ENCODE data around the gene MYEOV.

The MYEOV gene

GRCh38 chr11:69293819-69294505 lies at the start of gene MYEOV:
Gene MYEOV (plus strand): TSS chr11:69294155. CDS start chr11:69295355, 1,200 bp downstream.
- Histone ChIP-seq H3K36me3 (ENCODE audit: insufficient read depth, low read length) (no peaks in the 10 kb centered on the region), H3K4me3 (ENCODE audit: low read length) (no peak within 1 kb of the TSS), H3K9me3 (ENCODE audit: low read length) (no peaks in the 10 kb centered on the region), H3K27me3 (ENCODE audit: insufficient read depth, low read length) (no peaks in the 10 kb centered on the region), H3K4me1 (ENCODE audit: insufficient read depth, low read length) (peaks cover 15% of the 10 kb centered on the region), H2AFZ (ENCODE audit: low read depth, low read length) (no peak within 1 kb of the TSS)

- Histone ChIP-seq H3K4me1 (ENCODE audit: insufficient read depth, low read length) (no peaks in the 10 kb centered on the region), H3K4me3 (ENCODE audit: low read length) (no peak overlapping the region), H3K27me3 (ENCODE audit: insufficient read depth, low read length) (no peaks in the 10 kb centered on the region), H3K9me3 (ENCODE audit: low read length) (no peaks in the 10 kb centered on the region), H3K36me3 (ENCODE audit: insufficient read depth, low read length) (no peaks in the 10 kb centered on the region), H2AFZ (ENCODE audit: low read depth, low read length) (no peak overlapping the region)
Measured at GRCh38 chr11:69244266-69244665, 49.7 kb upstream of the MYEOV start.

- H3K36me3 ChIP-seq (ENCODE audit: insufficient read depth, low read length), result no peaks in the 10 kb centered on the region
- no peaks in the 10 kb centered on the region for H3K4me1 ChIP-seq (ENCODE audit: insufficient read depth, low read length)
- H3K4me3 ChIP-seq (ENCODE audit: low read length), result no peak overlapping the region
- no peaks in the 10 kb centered on the region for H3K9me3 ChIP-seq (ENCODE audit: low read length)
- no peak overlapping the region for H2AFZ ChIP-seq (ENCODE audit: low read depth, low read length)
- H3K27me3 ChIP-seq (ENCODE audit: insufficient read depth, low read length), result no peaks in the 10 kb centered on the region
Measured at GRCh38 chr11:69245041-69245440, 48.9 kb upstream of the MYEOV start.

DNA sequence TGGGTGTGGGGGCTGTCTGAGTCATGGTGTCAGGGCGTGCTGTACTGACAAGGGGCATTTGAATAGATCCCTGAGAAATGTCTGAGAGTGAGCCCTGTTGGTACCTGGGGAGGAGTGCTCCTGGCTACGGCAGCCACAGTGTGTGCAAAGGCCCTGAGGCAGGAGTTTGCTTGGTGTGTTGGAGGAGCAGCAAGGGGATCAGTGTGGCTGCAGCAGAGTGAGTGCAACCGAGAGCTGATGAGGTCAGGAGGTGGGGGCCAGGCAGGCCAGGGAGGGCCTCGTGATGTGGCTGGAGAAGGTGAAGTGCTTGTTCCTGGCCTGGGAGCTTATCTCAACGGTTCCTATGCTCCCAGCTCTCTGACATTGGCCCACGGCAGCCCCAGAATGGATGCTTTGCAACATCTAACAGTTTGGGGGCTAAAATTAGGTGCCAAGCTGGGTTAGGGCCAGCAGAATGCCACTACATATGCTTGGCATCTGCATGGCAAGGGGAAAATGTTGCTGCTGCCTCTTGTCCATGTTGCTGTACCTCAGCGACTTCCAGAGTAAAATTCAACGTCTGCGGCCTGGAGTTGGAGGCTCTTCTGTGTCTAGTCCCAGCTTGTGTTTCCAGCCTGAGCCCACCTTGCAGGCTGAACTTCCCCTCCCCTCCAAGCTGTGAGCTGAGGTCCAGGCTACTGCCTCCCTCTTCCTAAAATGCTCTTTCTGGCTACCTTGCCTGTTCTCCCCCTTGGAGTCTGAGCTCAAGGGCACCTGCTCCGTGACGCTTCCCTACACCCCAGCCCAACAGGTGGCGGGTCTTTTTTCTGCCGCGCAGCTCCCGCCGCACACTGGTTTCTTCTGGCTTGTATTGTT lies 48.2 kb upstream of the MYEOV start:
- no peak overlapping the region for H3K4me3 ChIP-seq (ENCODE audit: low read length)
- H2AFZ ChIP-seq (ENCODE audit: low read depth, low read length), result no peak overlapping the region
- H3K9me3 ChIP-seq (ENCODE audit: low read length), result no peaks in the 10 kb centered on the region
- no peaks in the 10 kb centered on the region for H3K36me3 ChIP-seq (ENCODE audit: insufficient read depth, low read length)
- no peaks in the 10 kb centered on the region for H3K4me1 ChIP-seq (ENCODE audit: insufficient read depth, low read length)
- H3K27me3 ChIP-seq (ENCODE audit: insufficient read depth, low read length), result peaks cover 5% of the 10 kb centered on the region

- no peaks in the 10 kb centered on the region for H3K36me3 ChIP-seq (ENCODE audit: insufficient read depth, low read length)
- no peak overlapping the region for H3K4me3 ChIP-seq (ENCODE audit: low read length)
- no peak overlapping the region for H2AFZ ChIP-seq (ENCODE audit: low read depth, low read length)
- H3K27me3 ChIP-seq (ENCODE audit: insufficient read depth, low read length), result peaks cover 5% of the 10 kb centered on the region
- H3K4me1 ChIP-seq (ENCODE audit: insufficient read depth, low read length), result no peaks in the 10 kb centered on the region
- peaks cover 2% of the 10 kb centered on the region for H3K9me3 ChIP-seq (ENCODE audit: low read length)
Measured at GRCh38 chr11:69249311-69250185, 44.4 kb upstream of the MYEOV start.

GRCh38 chr11:69250186-69251056 lies 43.5 kb upstream of the MYEOV start:
- Histone ChIP-seq H2AFZ (ENCODE audit: low read depth, low read length) (no peak overlapping the region), H3K27me3 (ENCODE audit: insufficient read depth, low read length) (peaks cover 5% of the 10 kb centered on the region), H3K4me3 (ENCODE audit: low read length) (no peak overlapping the region), H3K9me3 (ENCODE audit: low read length) (peaks cover 2% of the 10 kb centered on the region), H3K4me1 (ENCODE audit: insufficient read depth, low read length) (no peaks in the 10 kb centered on the region), H3K36me3 (ENCODE audit: insufficient read depth, low read length) (no peaks in the 10 kb centered on the region)

- Histone ChIP-seq H3K27me3 (ENCODE audit: insufficient read depth, low read length) (peaks cover 5% of the 10 kb centered on the region), H3K9me3 (ENCODE audit: low read length) (peaks cover 2% of the 10 kb centered on the region), H3K4me1 (ENCODE audit: insufficient read depth, low read length) (no peaks in the 10 kb centered on the region), H2AFZ (ENCODE audit: low read depth, low read length) (no peak overlapping the region), H3K36me3 (ENCODE audit: insufficient read depth, low read length) (no peaks in the 10 kb centered on the region), H3K4me3 (ENCODE audit: low read length) (no peak overlapping the region)
Measured at GRCh38 chr11:69251057-69251393, 42.9 kb upstream of the MYEOV start.

DNA sequence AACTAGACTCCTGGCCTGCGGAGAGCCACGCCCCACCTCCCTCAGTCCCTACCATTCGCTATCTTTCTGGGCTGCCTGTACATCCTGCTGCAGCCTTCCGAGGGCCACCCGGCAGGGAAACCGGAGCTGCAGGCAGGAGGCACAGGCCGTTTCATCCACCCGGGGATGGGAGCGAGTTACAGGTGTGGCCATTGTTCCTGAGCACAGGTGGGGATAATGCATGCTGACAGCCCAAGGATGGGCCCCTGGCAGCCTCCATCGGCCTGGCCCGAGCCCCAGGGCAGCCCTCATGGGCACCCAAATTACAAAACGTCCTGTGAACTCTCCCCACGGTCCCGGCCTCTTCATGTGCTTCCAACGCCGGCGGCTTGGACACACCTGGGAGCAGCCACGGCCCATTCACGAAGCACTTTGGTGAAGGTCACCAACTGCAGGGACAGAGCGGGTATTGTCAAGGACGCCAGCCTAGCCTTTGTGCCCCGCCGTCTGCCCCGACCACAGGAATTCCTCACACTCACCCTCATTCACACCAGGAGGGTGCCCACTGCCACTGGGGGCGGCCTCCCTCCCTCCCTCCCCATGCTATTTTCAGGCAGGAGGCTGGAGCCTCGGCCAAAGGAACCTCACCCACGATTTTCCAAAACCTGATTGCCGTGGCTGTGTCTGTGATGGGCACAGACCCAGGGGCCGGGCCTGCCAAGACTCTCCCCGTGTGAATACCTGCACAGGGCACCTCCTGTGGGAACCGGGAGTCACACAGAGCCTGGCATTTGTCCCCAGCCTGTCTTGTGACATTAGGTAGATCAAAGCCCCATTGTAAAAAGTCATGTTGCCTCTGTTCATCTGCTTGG lies 42.1 kb upstream of the MYEOV start:
- Histone ChIP-seq H3K4me1 (ENCODE audit: insufficient read depth, low read length) (no peaks in the 10 kb centered on the region), H3K27me3 (ENCODE audit: insufficient read depth, low read length) (peaks cover 5% of the 10 kb centered on the region), H3K36me3 (ENCODE audit: insufficient read depth, low read length) (no peaks in the 10 kb centered on the region), H3K4me3 (ENCODE audit: low read length) (no peak overlapping the region), H2AFZ (ENCODE audit: low read depth, low read length) (no peak overlapping the region), H3K9me3 (ENCODE audit: low read length) (peaks cover 2% of the 10 kb centered on the region)

GRCh38 chr11:69252490-69252837 lies 41.5 kb upstream of the MYEOV start:
- Histone ChIP-seq H2AFZ (ENCODE audit: low read depth, low read length) (no peak overlapping the region), H3K4me1 (ENCODE audit: insufficient read depth, low read length) (no peaks in the 10 kb centered on the region), H3K4me3 (ENCODE audit: low read length) (no peak overlapping the region), H3K27me3 (ENCODE audit: insufficient read depth, low read length) (peaks cover 5% of the 10 kb centered on the region), H3K36me3 (ENCODE audit: insufficient read depth, low read length) (no peaks in the 10 kb centered on the region), H3K9me3 (ENCODE audit: low read length) (peaks cover 2% of the 10 kb centered on the region)

GRCh38 chr11:69253028-69253427 lies 40.9 kb upstream of the MYEOV start:
- H3K4me1 ChIP-seq (ENCODE audit: insufficient read depth, low read length), result no peaks in the 10 kb centered on the region
- no peak overlapping the region for H3K4me3 ChIP-seq (ENCODE audit: low read length)
- H2AFZ ChIP-seq (ENCODE audit: low read depth, low read length), result no peak overlapping the region
- H3K36me3 ChIP-seq (ENCODE audit: insufficient read depth, low read length), result no peaks in the 10 kb centered on the region
- H3K9me3 ChIP-seq (ENCODE audit: low read length), result peaks cover 2% of the 10 kb centered on the region
- H3K27me3 ChIP-seq (ENCODE audit: insufficient read depth, low read length), result peaks cover 5% of the 10 kb centered on the region

- Histone ChIP-seq H2AFZ (ENCODE audit: low read depth, low read length) (no peak overlapping the region), H3K9me3 (ENCODE audit: low read length) (peaks cover 2% of the 10 kb centered on the region), H3K4me3 (ENCODE audit: low read length) (no peak overlapping the region), H3K4me1 (ENCODE audit: insufficient read depth, low read length) (peaks cover 2% of the 10 kb centered on the region), H3K36me3 (ENCODE audit: insufficient read depth, low read length) (no peaks in the 10 kb centered on the region), H3K27me3 (ENCODE audit: insufficient read depth, low read length) (no peaks in the 10 kb centered on the region)
Measured at GRCh38 chr11:69257134-69257533, 36.8 kb upstream of the MYEOV start.

All from neuron (in vitro differentiated cells).